WERI-Rb-1 (cell line): ENCODE measurements around the gene DLGAP4.

Experiments
- DNase-seq: peaks from one replicate; pipeline ENCODE4 v3.0.0-alpha.2; 2020
- H3K27ac ChIP-seq: fragments of 250-450 bp; sonication (Bioruptor Pico); 2 replicates; pipeline ENCODE4 v1.5.1; 2020; ENCODE audit warnings: mild to moderate bottlenecking, moderate library complexity
- H3K27me3 ChIP-seq: fragments of 250-450 bp; sonication (Bioruptor Pico); 2 replicates; pipeline ENCODE4 v1.5.1; 2021; ENCODE audit warnings: mild to moderate bottlenecking, low read depth, moderate library complexity; ENCODE audit not compliant: insufficient read depth, severe bottlenecking
- H3K36me3 ChIP-seq: fragments of 250-450 bp; sonication (Bioruptor Pico); 2 replicates; pipeline ENCODE4 v1.5.1; 2020; ENCODE audit warnings: mild to moderate bottlenecking, moderate library complexity
- H3K4me3 ChIP-seq: 2 replicates; pipeline ENCODE4 v1.5.1; 2011; ENCODE audit warnings: low read depth, mild to moderate bottlenecking, control low read depth, low read length
- H3K9me3 ChIP-seq: fragments of 250-450 bp; sonication (Bioruptor Pico); 2 replicates; pipeline ENCODE4 v1.5.1; 2021; ENCODE audit warnings: mild to moderate bottlenecking, moderate library complexity; ENCODE audit not compliant: severe bottlenecking
- TF ChIP-seq, protein P1 (sequence below): IDR thresholded peaks from 2 replicates; pipeline ENCODE4 v1.5.1; 2011; ENCODE audit warnings: low read depth, mild to moderate bottlenecking, control low read depth, inconsistent platforms, low read length

Gene DLGAP4

DNA sequence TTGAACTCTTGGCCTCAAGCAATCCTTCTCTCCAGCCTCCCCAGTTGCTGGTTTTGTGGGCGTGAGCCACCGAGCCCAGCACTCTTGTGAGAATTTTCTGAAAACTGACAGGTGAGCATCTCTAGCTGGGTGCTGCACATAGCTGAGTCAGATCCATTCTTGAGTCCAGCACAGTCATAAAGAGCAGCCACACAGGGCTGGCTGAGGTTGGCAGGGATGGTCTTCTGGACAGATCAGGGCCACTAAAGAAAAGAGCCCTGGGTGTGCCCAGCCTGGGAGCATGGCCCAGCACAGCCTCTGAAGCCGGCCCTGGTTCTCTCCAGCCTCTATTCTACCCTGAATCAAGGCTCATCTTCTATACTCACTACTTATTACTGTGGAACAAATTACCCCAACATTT lies 11.5 kb downstream of the DLGAP4 start:
- no peak for DNase-seq
- H3K27ac ChIP-seq = no peak overlapping the region
- H3K4me3 ChIP-seq = no peak overlapping the region
- H3K27me3 ChIP-seq = no peaks in the 10 kb centered on the region
- no peaks in the 10 kb centered on the region for H3K36me3 ChIP-seq
- no peaks in the 10 kb centered on the region for H3K9me3 ChIP-seq
- TF ChIP-seq, protein P1, sequence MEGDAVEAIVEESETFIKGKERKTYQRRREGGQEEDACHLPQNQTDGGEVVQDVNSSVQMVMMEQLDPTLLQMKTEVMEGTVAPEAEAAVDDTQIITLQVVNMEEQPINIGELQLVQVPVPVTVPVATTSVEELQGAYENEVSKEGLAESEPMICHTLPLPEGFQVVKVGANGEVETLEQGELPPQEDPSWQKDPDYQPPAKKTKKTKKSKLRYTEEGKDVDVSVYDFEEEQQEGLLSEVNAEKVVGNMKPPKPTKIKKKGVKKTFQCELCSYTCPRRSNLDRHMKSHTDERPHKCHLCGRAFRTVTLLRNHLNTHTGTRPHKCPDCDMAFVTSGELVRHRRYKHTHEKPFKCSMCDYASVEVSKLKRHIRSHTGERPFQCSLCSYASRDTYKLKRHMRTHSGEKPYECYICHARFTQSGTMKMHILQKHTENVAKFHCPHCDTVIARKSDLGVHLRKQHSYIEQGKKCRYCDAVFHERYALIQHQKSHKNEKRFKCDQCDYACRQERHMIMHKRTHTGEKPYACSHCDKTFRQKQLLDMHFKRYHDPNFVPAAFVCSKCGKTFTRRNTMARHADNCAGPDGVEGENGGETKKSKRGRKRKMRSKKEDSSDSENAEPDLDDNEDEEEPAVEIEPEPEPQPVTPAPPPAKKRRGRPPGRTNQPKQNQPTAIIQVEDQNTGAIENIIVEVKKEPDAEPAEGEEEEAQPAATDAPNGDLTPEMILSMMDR = no peak

DNA sequence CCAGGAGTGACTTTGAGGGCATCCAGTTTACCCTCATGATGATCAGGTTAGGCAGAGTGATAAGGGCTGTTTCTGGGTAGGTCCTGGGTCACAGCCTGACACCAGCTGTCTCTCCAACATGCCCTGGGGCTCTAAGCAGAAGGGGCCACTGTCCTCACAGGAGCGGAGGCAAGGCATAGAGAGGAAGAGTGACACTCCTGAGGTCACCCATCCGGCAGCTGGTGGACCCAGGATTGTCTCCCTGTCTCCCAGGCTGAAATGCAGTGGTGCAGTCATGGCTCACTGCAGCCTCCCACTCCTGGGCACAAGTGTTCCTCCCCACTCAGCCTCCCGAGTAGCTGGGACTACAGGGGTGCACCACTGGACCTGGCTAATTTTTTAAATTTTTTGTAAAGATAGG lies 12.0 kb downstream of the DLGAP4 start:
- no peaks in the 10 kb centered on the region for H3K27me3 ChIP-seq
- no peak overlapping the region for H3K4me3 ChIP-seq
- peak; percentile 36 for DNase-seq
- no peaks in the 10 kb centered on the region for H3K9me3 ChIP-seq
- no peaks in the 10 kb centered on the region for H3K36me3 ChIP-seq
- TF ChIP-seq, protein P1 = no peak
- no peak overlapping the region for H3K27ac ChIP-seq

DNA sequence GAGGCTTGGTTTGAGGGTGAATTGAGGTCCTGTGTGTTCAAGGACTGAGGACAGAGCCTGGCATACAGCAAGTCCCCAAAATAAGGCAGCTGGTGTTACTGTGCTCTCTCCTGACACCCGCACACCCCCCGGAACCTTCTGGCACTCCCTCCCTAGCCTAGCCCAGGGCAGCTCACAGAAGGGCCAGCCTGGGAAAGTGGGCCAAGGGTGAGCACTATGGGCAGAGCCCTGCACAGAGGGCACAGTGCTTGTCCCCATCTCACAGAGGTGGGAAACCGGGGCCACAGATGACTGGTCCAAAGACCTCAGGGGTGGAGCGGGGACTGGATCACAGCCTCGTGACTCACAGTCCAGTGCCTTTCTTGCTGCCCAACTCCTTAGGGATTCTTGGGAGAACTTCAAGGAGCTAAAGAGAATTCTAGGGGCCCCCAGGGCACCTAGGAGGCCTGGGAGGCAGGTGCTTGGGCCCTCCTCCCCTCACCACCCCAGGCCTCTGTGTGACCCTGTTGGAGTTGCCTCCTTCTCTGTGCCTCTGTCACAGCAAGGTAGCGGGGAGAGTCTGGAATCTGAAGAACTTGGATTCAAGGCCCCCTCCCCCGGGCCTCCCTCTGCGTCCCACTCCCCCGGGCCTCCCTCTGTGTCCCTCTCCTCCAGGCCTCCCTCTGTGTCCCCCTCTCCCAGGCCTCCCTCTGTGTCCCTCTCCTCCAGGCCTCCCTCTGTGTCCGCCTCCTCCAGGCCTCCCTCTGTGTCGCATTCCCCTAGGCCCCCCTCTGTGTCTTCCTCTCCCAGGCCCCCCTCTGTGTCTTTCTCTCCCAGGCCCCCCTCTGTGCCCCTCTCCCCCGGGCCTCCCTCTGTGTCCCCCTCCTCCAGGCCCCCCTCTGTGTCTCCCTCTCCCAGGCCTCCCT lies 13.5 kb downstream of the DLGAP4 start:
- Histone ChIP-seq H3K9me3 (no peaks in the 10 kb centered on the region), H3K36me3 (no peaks in the 10 kb centered on the region), H3K4me3 (no peak overlapping the region), H3K27ac (no peak overlapping the region), H3K27me3 (no peaks in the 10 kb centered on the region)
- DNase-seq = no peak
- TF ChIP-seq, protein P1 = no peak

DNA sequence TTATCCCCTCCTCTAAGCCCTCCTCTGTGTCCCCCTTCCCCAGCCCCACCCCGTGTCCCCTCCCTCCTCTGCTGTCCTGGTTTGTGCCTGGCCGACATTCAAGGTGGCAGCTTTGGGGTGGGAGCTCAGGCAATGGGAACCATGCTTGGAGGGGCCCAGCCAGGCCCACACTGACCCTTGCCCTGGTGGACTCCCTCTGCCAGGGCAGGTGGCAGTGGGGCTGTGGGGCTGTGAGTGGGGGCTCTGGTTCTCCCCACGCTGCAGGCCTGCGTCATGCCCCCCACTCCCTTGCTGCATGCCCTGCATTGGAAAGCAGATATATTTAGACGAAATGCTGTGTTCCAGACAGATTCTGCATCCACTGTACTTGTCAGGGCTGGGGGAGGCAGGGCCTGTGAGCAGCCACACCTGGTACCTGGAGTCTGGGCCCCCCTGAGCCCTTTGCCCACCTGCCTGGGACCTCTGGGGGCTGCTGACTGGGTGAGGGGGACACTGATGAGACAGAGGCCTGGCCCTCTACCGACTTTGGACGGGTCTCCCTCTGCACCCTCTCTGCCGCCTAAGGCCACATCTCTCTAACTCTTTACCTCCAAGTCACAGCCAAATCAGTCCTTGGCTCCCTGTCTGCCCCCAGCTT lies 14.2 kb downstream of the DLGAP4 start:
- H3K27ac ChIP-seq = no peak overlapping the region
- TF ChIP-seq, protein P1 = no peak
- no peak for DNase-seq
- H3K4me3 ChIP-seq = no peak overlapping the region
- H3K36me3 ChIP-seq = no peaks in the 10 kb centered on the region
- no peaks in the 10 kb centered on the region for H3K9me3 ChIP-seq
- H3K27me3 ChIP-seq = no peaks in the 10 kb centered on the region

DNA sequence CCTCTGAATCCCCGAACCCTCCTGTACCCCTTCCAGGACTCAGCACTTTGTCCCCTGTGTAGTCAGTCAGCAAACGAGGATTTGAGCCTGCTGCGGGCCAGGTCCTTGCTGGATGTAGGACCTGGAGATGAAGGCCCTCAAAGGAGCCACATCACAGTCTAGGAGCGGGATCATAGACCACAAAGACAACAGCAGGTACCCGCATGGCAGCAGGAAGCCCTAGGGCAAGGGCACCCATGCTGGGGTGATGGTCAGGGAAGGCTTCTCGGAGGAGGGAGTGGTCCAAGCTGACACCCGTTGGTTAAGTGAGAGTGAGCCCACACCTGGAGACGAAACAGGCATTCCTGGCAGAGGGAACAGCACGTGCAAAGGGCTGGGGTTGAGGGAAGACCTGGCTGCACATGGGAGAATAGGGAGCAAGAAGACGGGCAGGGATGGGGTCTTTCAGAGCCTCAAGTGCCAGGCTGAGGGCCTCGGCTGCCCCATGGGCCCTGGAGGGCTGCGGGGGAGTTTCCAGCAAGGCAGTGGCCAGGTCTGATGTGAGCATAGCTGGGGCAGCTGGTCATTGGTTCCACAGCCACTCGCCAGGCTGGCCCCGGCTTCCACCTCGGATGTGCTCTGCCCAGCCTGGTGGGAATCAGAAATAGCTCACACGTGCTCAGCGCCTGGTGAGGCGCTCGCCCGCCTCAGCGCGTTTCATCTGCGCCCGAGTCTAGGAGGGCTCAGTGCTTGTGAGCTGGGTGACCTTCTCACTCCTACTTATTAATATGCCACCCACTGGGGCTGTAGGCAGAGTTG lies 15.0 kb downstream of the DLGAP4 start:
- Histone ChIP-seq H3K4me3 (no peak overlapping the region), H3K27ac (no peak overlapping the region), H3K9me3 (no peaks in the 10 kb centered on the region), H3K36me3 (no peaks in the 10 kb centered on the region), H3K27me3 (no peaks in the 10 kb centered on the region)
- DNase-seq = no peak
- TF ChIP-seq, protein P1 = no peak
